Fibroblast of lung (primary cell): ENCODE results near the gene BACE1.

ENCODE experiments used
- CTCF ChIP-seq, 2 donors: IDR thresholded peaks in 1 of 2; conservative IDR thresholded peaks in 1 of 2; 1 replicate in 1 of 2; 2 replicates in 1 of 2; pipeline ENCODE4 v1.5.1; 2011 to 2012; ENCODE audit warnings: low read length in 2 of 2, control low read depth in 1 of 2, inconsistent platforms in 1 of 2, low read depth in 1 of 2, mild to moderate bottlenecking in 1 of 2
- EZH2 ChIP-seq: IDR thresholded peaks from 2 replicates; pipeline ENCODE4 v1.5.1; 2012; ENCODE audit warnings: low read length, control low read depth, mild to moderate bottlenecking; ENCODE audit errors: missing control alignments

DNA sequence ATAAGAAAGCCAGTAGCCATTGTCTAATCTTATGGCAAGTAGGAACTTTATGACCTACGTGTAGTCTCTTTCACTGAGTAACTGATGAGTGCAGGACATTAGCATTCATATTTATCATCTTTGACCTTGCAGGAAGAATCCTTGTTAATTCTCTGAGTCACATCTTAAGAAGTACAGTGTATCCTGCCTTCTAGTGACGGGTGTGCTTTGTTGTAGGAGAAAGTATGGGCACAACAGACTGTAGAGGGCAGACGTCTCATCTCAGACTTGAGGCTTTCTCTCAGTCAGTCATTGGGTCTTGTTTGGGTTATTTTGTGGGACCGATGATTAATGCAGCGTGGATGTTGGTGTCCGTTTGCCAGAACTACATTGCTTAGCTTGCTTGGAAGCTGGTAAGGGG is 76.8 kb downstream of the BACE1 start:
- TF ChIP-seq CTCF (conservative IDR thresholded peaks at IDR 0.05 in 1 of 2, IDR thresholded peaks at IDR 0.05 in 1 of 2; ENCODE audit: low read depth in 1 of 2, low read length in 2 of 2) (peak; percentile 37 to 66), EZH2 (no peak)
